NCI-H526 (cell line): ENCODE data around the gene CHST15.
"Not testable (repeated sequence)": the region's sequence is repeated elsewhere in the genome, so short reads cannot be mapped to it uniquely, and the experiment has no call there.

Experiments used
- DNase-seq, 2 experiments: peaks; one replicate each; lab custom pipeline; 2025; lab: John Stamatoyannopoulos, UW

The CHST15 gene

GRCh38 chr10:124098575-124098974, 5.2 kb upstream of the CHST15 start:
- DNase-seq: no peak

DNA sequence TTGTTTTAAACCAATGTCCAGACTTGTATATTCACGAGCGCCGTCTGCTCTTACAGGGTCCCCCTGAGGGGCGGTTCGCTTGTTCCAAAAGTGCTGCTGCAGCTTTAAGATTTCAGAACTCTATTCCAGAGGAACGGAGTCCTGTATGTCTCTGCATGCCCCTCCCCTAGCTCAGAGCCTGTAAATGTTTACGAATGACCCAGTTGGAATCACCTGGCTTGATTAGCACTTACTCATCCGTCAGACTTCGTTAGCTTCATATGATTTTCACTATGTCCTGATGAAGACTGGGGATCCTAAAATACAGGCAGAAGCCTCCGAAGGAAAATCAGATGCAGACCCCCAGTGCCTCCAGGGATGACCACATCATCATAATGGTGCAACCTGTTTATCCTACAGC, 4.5 kb upstream of the CHST15 start:
- DNase-seq: no peak

DNA sequence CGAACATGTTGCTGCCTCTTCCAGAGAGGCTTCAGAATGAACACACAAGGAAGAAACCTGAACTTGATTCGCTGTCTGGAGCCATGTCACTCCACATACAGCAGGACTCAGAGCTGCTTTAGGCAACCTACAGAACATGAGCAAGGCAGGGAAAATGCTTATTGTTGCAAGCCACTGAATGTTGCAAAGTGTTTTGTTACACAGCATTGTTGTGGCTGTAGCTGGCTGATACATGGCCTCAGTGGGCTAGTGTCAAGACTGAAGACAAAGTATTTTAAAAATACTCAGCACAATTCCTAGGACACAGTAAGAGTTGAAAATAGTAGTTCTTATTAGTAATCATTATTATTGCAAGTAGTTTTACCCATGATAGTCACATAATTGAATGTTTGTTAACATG, 3.1 kb upstream of the CHST15 start:
- no peak for DNase-seq

DNA sequence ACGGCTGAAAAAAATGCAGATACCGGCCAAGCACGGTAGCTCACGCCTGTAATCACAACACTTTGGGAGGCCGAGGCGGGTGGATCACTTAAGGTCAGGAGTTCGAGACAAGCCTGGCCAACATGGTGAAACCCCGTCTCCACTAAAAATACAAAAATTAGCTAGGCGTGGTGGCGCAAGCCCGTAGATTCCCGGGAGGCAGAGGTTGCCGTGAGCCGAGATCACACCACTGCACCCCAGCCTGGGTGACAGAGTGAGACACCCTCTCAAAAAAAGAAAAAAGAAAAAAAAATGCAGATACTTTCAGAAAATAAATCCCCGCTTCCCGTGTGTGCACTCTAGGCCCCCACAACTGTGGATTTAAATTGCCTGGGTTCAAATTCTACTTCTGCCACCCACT, 2.4 kb upstream of the CHST15 start:
- DNase-seq: not testable (repeated sequence)

GRCh38 chr10:124095096-124095495, 1.7 kb upstream of the CHST15 start:
- peak in 1 of 2 experiments; percentile 9 for DNase-seq

GRCh38 chr10:124094419-124094785, 1.0 kb upstream of the CHST15 start:
- DNase-seq: no peak

GRCh38 chr10:124093774-124094418, 498 bp upstream of the CHST15 start:
- DNase-seq: peak in 1 of 2 experiments; percentile 4

GRCh38 chr10:124092250-124092859, 1.0 kb downstream of the CHST15 start:
- DNase-seq: peak in 1 of 2 experiments; percentile 69

DNA sequence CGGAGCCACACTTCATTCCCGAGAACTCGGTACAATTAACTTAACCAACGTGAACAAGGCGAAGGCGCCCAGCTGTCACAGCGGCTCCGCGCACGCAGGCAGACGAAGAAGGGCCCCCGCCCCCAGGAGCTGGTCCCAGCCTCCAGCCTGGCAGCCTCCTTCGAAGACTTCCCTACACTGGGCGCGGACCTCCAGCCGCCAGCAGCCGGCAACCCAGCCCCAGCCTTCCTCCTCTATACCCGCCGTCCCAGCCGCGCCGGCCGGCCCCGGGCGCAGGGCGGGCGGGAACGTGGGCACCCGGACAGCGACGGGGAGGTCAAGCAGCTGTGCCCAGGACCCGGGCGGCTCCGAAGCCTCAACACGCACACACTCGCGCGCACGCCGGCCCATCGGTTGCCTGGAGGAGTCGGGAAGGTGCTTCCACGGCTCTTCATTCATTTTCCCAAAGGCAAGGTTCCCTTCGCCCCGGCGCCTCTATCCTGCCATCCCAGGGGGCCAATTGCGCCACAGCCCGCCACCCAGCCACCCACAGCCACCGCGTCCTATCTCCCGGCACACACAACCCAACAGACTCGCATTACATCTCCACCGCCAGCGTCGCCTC, 1.6 kb downstream of the CHST15 start:
- peak in 1 of 2 experiments; percentile 49 for DNase-seq

- DNase-seq: peak in 1 of 2 experiments; percentile 3
Observed at GRCh38 chr10:124090601-124091209, 2.7 kb downstream of the CHST15 start.

DNA sequence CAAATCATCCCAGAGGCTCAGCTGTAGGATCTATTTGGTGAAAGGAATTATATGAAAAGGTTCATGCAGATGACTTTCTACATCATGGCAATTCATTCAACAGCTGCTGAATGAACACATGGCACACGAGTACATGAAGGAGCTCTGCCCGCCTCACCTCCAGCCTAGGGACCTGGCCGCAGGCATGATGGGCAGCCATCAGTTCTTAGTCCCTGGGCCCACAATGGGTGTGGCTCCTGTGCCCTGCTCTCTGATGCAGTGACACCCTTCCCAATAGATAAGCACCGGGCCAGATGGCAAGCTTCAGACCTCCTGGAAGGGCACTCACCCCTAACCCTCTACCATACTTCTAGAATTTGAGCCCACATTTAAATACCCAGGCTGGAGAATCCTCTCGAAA, 3.5 kb downstream of the CHST15 start:
- no peak for DNase-seq

DNA sequence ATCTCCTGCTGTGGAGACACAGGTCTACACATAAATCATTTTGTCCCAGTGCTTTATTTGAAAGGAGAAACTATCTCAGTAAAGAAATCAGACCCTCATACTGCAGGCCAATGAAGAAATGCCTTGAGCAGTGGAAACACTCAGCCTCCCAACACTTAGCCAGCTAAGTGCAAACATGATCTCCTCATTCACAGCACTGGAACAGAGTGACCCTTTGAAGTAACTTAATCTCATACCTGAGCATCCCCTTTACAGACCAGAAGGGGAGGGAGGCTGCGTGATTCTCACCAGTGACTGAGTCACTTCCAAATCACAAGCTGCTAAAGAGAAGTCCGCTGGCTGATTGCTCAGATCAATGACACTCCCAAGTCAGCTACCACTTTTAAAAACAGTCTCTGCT, 4.5 kb downstream of the CHST15 start:
- no peak for DNase-seq

DNA sequence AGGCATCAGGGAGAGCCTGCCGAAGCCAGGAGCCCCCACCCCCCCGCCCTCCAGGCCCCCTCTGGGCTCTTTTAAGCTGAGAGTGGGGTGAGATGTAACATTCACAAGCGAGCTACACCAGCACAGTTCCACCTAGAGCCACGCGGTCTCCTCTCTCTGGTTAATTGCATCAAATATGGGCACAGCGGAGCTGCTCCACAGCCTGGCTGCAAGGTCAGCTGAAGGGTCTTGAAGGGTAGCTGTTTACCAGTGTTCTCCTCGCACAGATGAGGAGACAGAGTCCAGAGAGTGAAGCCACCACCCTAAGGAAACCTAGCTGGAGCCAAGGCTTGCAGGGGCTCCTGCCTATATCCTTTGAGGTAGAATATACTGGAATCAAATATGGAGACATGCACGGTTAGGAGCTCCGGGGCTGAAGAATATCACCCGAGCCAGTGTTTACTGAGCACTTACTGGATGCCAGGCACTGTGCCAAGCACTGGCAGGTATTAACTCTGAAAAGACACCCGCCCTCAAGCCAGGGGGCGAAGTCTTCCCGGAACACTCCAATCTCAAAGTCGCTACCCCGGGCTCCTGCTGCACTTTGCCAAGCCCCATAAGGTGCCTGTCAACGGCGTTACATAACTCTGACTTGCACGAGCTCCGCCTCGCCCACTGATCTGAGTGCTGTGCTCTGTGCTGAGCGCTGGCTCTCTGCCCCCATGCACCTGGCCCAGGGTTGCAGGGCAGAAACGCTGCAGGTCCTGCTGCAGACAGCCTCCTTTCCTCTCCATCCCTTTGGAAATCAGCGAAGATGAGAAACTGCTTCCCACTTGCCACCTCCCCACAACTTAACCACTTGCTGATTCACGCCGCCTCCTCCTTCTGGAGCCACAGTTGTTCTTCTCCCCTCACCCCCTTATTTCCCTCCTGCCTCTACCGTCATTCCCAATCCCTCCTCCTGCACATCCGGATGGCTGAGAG, 5.4 kb downstream of the CHST15 start:
- no peak for DNase-seq

DNA sequence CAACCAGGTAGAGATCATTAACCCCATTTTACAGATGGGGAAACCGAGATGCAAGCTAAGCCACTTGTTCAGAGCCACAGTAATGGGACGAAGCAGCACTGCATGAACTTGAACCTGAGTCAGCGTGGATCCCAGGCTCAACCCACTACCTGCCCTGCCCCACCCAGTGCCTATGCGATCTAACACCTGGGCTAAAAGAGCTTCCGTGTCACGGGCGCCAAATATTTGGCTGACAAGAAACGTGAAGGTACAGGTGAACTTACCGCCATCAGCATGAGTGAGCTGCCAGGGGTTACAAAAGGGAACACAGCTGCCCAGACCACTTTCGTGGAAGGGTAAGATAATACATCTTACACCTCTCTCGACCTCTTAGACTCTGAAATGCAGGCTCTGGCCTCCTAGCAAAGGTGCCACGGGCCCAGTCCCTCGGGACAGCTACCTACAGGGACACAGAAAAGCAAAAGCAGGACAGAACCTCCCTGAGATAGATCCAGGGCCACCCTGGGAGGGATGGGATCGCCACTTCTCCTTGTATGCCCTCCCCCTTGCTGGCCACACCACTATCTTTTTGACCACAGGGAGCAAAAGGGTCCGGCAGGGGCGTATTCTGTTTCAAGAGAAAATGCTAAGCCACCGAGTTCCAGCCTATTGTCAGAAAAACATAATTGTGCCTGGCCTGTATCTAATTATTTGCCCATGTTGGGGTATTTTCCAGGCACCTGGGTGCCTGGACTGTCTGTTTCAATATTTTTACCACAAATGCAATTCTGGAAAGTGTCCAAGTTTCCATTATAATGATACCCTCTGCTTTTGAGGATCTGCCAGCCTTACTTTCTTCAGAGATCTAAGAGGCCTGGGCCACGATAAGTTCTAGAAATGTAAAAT, 6.4 kb downstream of the CHST15 start:
- no peak for DNase-seq

DNA sequence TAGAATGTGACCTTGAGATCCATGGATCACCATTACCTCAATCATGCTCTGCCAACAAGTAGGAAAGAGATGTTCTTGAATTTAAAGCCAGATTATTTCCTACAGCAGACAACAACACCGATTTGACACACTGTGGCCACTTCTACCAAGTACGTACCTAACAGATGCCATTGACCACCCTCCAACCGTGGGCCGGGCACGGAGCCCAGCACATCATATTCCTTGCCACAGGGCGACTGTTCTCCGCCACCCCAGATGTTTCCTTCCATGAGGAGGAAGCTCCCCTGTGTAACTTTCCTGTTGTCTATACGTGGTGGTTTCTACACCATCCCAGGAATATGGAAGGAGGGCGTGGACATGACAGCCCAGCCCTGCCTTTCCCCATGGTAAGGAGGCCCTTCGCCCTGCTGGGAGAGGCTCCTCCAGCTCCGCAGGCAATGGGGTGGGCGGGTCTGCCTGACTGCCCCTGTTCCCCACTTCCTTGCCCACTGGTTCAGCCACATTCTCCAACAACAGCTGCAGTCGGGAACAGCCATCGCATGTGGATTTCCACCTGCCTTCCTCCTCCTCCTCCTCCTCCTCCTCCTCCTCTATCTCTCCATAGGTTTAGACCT, 7.2 kb downstream of the CHST15 start:
- no peak for DNase-seq

DNA sequence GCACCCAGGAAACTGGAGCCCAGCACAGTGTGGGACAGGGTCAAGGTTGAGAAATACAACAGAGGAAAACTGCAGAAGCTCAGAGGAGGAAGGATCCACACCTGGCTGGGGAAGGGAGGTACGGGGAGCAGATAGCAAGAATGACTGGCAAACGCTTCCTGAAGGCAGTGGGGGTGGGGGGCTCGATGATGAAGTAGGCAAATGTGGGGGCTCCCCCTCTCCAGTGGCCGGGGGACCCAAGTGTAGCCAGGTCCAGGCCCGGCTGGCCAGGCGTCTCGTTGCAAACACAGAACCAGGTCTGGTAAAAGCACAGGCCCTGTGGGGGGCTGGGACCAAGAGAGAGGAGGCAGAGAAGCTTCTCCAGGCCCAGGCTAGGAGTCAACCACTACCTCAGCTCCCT, 7.7 kb downstream of the CHST15 start:
- no peak for DNase-seq

- peak in 1 of 2 experiments; percentile 37 for DNase-seq
Observed at GRCh38 chr10:124084708-124085107, 8.7 kb downstream of the CHST15 start.

DNA sequence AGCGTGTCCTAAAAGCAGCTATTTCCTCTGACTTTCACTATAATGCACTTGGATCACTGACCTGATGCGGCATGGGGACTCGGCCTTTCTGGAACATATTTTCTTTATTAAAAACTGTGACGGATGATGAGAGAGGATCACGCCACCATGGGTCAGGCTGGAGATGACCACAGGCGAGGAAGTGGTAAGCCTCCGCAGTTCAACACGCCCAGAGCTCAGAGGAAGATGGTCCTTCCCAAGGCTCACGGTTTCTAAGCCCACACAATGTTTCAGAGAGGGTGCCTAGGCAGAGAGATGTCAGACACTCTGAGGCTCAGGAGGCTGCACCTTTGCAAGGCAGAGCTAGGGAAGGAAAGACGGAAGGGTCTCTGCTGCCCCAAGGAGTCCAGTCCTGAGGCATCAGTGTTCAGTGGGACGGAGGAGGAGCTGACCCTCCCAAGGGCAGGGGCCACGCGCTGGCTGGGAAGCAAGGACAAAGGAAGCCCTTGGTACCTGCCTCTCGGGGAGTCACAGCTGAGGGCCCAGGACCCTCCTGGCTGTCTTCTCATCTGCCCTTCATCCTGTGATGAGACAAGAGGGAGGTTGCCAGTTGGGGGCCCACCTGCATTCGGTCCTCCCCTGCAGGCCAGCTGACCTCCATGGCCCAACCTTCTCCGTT, 9.5 kb downstream of the CHST15 start:
- DNase-seq: no peak

GRCh38 chr10:124083047-124083739, 10.2 kb downstream of the CHST15 start:
- no peak for DNase-seq
